ENCODE measurements around the gene TIMELESS.
"Not testable (repeated sequence)": the region's sequence is repeated elsewhere in the genome, so short reads cannot be mapped to it uniquely, and the experiment has no call there.

The TIMELESS gene

GRCh38 chr12:56401125-56401524 lies 48.1 kb downstream of the TIMELESS start:
- DNase-seq: not testable (repeated sequence)

- not testable (repeated sequence) for DNase-seq
These were observed 49.8 kb downstream of the TIMELESS start for GRCh38 chr12:56399466-56399865.

- DNase-seq: no peak
These were observed 50.9 kb downstream of the TIMELESS start for GRCh38 chr12:56398324-56398723.

GRCh38 chr12:56392331-56392730 lies 56.9 kb downstream of the TIMELESS start:
- DNase-seq: no peak

- DNase-seq: no peak
These were observed 57.5 kb downstream of the TIMELESS start for GRCh38 chr12:56391721-56392120.

GRCh38 chr12:56389412-56389811 lies 59.8 kb downstream of the TIMELESS start:
- DNase-seq: no peak

GRCh38 chr12:56387152-56387736 lies 62.0 kb downstream of the TIMELESS start:
- no peak for DNase-seq

- DNase-seq: peak; percentile 14 to 62
These were observed 63.4 kb downstream of the TIMELESS start for GRCh38 chr12:56385873-56386272.

GRCh38 chr12:56382611-56383010 lies 66.6 kb downstream of the TIMELESS start:
- DNase-seq: no peak

GRCh38 chr12:56377989-56378316 lies 71.3 kb downstream of the TIMELESS start:
- DNase-seq: no peak

- DNase-seq: no peak
These were observed 71.8 kb downstream of the TIMELESS start for GRCh38 chr12:56377310-56377988.

- no peak for DNase-seq
These were observed 73.4 kb downstream of the TIMELESS start for GRCh38 chr12:56375598-56376434.

- no peak for DNase-seq
These were observed 74.3 kb downstream of the TIMELESS start for GRCh38 chr12:56374726-56375597.

- DNase-seq: no peak
These were observed 75.7 kb downstream of the TIMELESS start for GRCh38 chr12:56373515-56373914.

GRCh38 chr12:56366948-56367347 lies 82.3 kb downstream of the TIMELESS start:
- DNase-seq: no peak
